ENCODE data around the gene PGLYRP2. TPM values are rescaled to one million over a fixed set of nuclear protein-coding genes. Genes with fewer than 3 reads are reported as not detected.

The PGLYRP2 gene
- total and polyA plus RNA-seq, 2 of the 13 experiments (the other 11 are each of a cell fraction or from before 2014, with no cell fraction given), result 0.04 to 1.0 TPM

GRCh38 chr19:15452111-15453047 lies 26.9 kb downstream of the PGLYRP2 start (continued):
- peak; percentile 90 for TF ChIP-seq HOXA5 (CRISPR knock-in tag; IDR thresholded peaks at IDR 0.05)
- TF ChIP-seq SP1 (IDR thresholded peaks at IDR 0.05), result no peak
- TF ChIP-seq SP1 (CRISPR knock-in tag; IDR thresholded peaks at IDR 0.05), result peak; percentile 29; the same call in 1 of the 2 replicates
- TF ChIP-seq NR2C2 (CRISPR knock-in tag; IDR thresholded peaks at IDR 0.05; ENCODE audit: borderline replicate concordance), result no peak
- TF ChIP-seq ZMYM3 (CRISPR knock-in tag; IDR thresholded peaks at IDR 0.05), result peak; percentile 96
- peak; percentile 46 for TF ChIP-seq PTBP1 (IDR thresholded peaks at IDR 0.05; ENCODE audit: low read depth, low read length, poor library complexity, severe bottlenecking)
- peak; percentile 39; the same call in 1 of the 2 replicates for TF ChIP-seq ZFX (CRISPR knock-in tag; IDR thresholded peaks at IDR 0.05; ENCODE audit: low read depth)
- no peak for TF ChIP-seq ZNF138 (CRISPR knock-in tag; IDR thresholded peaks at IDR 0.05; ENCODE audit: low read depth)
- TF ChIP-seq ZNF281 (CRISPR knock-in tag; IDR thresholded peaks at IDR 0.05; ENCODE audit: borderline replicate concordance), result no peak
- TF ChIP-seq TFAP4 (IDR thresholded peaks at IDR 0.05; ENCODE audit: borderline replicate concordance, low read depth), result peak; percentile 14; the same call in 1 of the 2 replicates
- no peak for TF ChIP-seq ZNF501 (CRISPR knock-in tag; IDR thresholded peaks at IDR 0.05)
- no peak for TF ChIP-seq ZNF580 (CRISPR knock-in tag; IDR thresholded peaks at IDR 0.05; ENCODE audit: borderline replicate concordance, low read depth)
- peak; percentile 40 for TF ChIP-seq TEAD3 (CRISPR knock-in tag; optimal IDR thresholded peaks at IDR 0.05; ENCODE audit: borderline replicate concordance)
- TF ChIP-seq PBX2 (CRISPR knock-in tag; IDR thresholded peaks at IDR 0.05), result peak; percentile 81
- TF ChIP-seq HIVEP1 (CRISPR knock-in tag; IDR thresholded peaks at IDR 0.05), result 0 out of 2 replicates have a peak, but pooled peaks have one; percentile 38
- peak; percentile 84 for TF ChIP-seq ZNF121 (CRISPR knock-in tag; IDR thresholded peaks at IDR 0.05)
- TF ChIP-seq POLR2A (IDR thresholded peaks at IDR 0.05; ENCODE audit: insufficient read depth in 1 of 2, low read depth in 2 of 2, low read length in 2 of 2), result peak in 1 of 2 experiments; percentile 35; a peak in 1 of 4 replicates
- no peak for TF ChIP-seq ZNF326 (CRISPR knock-in tag; IDR thresholded peaks at IDR 0.05; ENCODE audit: borderline replicate concordance)
